ENCODE data around the gene PRX.

The PRX gene

GRCh38 chr19:40357640-40358039 lies 55.5 kb downstream of the PRX start:
- H3K36me3 ChIP-seq (ENCODE audit: insufficient read depth, low read length) = peaks cover 2% of the 10 kb centered on the region; the same call in 1 of the 2 replicates
- H3K27ac ChIP-seq (ENCODE audit: low read depth, low read length) = no peak overlapping the region
- H3K4me1 ChIP-seq (ENCODE audit: insufficient read depth, low read length) = no peaks in the 10 kb centered on the region
- no peak overlapping the region for H3K4me3 ChIP-seq (ENCODE audit: low read length)
- no peaks in the 10 kb centered on the region for H3K9me3 ChIP-seq (ENCODE audit: insufficient read depth, low read depth, low read length)
- H3K9ac ChIP-seq (ENCODE audit: low read depth, low read length) = no peak overlapping the region
- 98% methylated on average over 2 of the region's 3 CpGs for WGBS
- no peaks in the 10 kb centered on the region for H3K27me3 ChIP-seq (ENCODE audit: insufficient read depth, low read length)

DNA sequence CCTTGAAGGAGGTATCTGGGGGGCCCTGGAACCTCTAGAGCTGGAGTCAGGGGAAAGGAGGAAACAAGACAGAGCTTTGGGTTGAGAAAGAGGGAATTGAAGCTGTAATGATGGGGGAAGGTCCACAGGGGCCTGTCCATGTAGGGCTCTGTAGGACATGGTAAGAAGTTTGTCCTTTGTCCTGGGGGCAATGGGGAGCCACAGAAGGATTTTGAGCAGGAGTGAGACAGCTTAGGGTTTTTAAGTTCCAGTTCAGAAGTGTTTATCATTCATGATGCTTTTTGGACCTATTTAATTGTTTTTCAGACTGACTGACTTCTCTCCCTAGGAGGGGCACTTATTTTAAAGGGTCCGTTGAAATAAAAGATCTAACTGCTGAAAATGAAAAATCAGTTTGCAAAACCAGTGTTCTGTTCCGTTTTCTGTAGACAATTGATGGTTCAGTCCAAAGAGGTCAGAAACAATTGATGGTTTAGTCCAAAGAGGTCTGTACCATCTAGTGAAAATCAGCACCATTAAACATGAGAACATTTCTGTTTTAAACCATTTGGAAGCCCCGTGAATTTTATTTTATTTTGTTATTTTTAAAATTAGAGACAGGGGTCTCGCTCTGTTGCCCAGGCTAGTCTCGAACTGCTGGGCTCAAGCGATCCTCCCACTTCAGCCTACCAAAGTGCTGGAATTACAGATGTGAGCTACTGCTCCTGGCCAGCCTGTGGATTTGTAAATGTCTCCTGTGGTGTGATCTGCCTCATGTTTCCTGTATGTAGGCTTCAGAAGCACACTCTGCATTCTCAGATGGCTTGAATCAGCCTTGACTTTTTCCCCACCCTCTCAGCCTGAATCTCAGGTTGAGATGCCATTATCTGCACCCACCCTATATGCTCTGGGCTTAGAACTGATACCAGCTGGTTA lies 56.2 kb downstream of the PRX start:
- Histone ChIP-seq H3K4me3 (ENCODE audit: low read length) (no peak overlapping the region), H3K9ac (ENCODE audit: low read depth, low read length) (no peak overlapping the region), H3K9me3 (ENCODE audit: insufficient read depth, low read depth, low read length) (no peaks in the 10 kb centered on the region), H3K4me1 (ENCODE audit: insufficient read depth, low read length) (no peaks in the 10 kb centered on the region), H3K36me3 (ENCODE audit: insufficient read depth, low read length) (peaks cover 2% of the 10 kb centered on the region; the same call in 1 of the 2 replicates), H3K27ac (ENCODE audit: low read depth, low read length) (no peak overlapping the region), H3K27me3 (ENCODE audit: insufficient read depth, low read length) (no peaks in the 10 kb centered on the region)
- WGBS = 90% methylated on average over 5 of the region's 6 CpGs

GRCh38 chr19:40355975-40356680 lies 57.0 kb downstream of the PRX start:
- Histone ChIP-seq H3K27ac (ENCODE audit: low read depth, low read length) (no peak overlapping the region), H3K4me1 (ENCODE audit: insufficient read depth, low read length) (no peaks in the 10 kb centered on the region), H3K9me3 (ENCODE audit: insufficient read depth, low read depth, low read length) (no peaks in the 10 kb centered on the region), H3K36me3 (ENCODE audit: insufficient read depth, low read length) (peaks cover 2% of the 10 kb centered on the region; the same call in 1 of the 2 replicates), H3K27me3 (ENCODE audit: insufficient read depth, low read length) (no peaks in the 10 kb centered on the region), H3K9ac (ENCODE audit: low read depth, low read length) (no peak overlapping the region), H3K4me3 (ENCODE audit: low read length) (no peak overlapping the region)
- 90% methylated on average over 9 of the region's 9 CpGs for WGBS

GRCh38 chr19:40348961-40349507 lies 64.1 kb downstream of the PRX start:
- Histone ChIP-seq H3K4me3 (ENCODE audit: low read length) (peak overlapping the region; percentile 89), H3K36me3 (ENCODE audit: insufficient read depth, low read length) (no peaks in the 10 kb centered on the region), H3K9ac (ENCODE audit: low read depth, low read length) (peak overlapping the region; percentile 67; the same call in 1 of the 2 replicates), H3K9me3 (ENCODE audit: insufficient read depth, low read depth, low read length) (no peaks in the 10 kb centered on the region), H3K4me1 (ENCODE audit: insufficient read depth, low read length) (peaks cover 7% of the 10 kb centered on the region; the same call in 1 of the 2 replicates), H3K27ac (ENCODE audit: low read depth, low read length) (no peak overlapping the region), H3K27me3 (ENCODE audit: insufficient read depth, low read length) (no peaks in the 10 kb centered on the region)
- 16% methylated on average over 17 of the region's 17 CpGs for WGBS

- under 1% methylated on average over 70 of the region's 77 CpGs for WGBS
- no peaks in the 10 kb centered on the region for H3K9me3 ChIP-seq (ENCODE audit: insufficient read depth, low read depth, low read length)
- peak within 1 kb of the TSS; percentile 89 for H3K4me3 ChIP-seq (ENCODE audit: low read length)
- H3K27me3 ChIP-seq (ENCODE audit: insufficient read depth, low read length) = no peaks in the 10 kb centered on the region
- no peak within 1 kb of the TSS for H3K27ac ChIP-seq (ENCODE audit: low read depth, low read length)
- H3K36me3 ChIP-seq (ENCODE audit: insufficient read depth, low read length) = no peaks in the 10 kb centered on the region
- peaks cover 7% of the 10 kb centered on the region; the same call in 1 of the 2 replicates for H3K4me1 ChIP-seq (ENCODE audit: insufficient read depth, low read length)
- H3K9ac ChIP-seq (ENCODE audit: low read depth, low read length) = peak within 1 kb of the TSS; percentile 67; the same call in 1 of the 2 replicates
Measured at GRCh38 chr19:40348125-40348913, 64.9 kb downstream of the PRX start, which contains the start of the genes C19orf47 and PLD3. TSS of gene C19orf47 (minus strand) at chr19:40348397. CDS start at chr19:40341857, 6,540 bp downstream. TSS of gene PLD3 (plus strand) at chr19:40348695. CDS start at chr19:40366484, 17,789 bp downstream.

- Histone ChIP-seq H3K9ac (ENCODE audit: low read depth, low read length) (no peak overlapping the region), H3K27ac (ENCODE audit: low read depth, low read length) (no peak overlapping the region), H3K9me3 (ENCODE audit: insufficient read depth, low read depth, low read length) (no peaks in the 10 kb centered on the region), H3K36me3 (ENCODE audit: insufficient read depth, low read length) (peaks cover 8% of the 10 kb centered on the region; the same call in 1 of the 2 replicates), H3K4me3 (ENCODE audit: low read length) (no peak overlapping the region), H3K4me1 (ENCODE audit: insufficient read depth, low read length) (peaks cover 7% of the 10 kb centered on the region; the same call in 1 of the 2 replicates), H3K27me3 (ENCODE audit: insufficient read depth, low read length) (no peaks in the 10 kb centered on the region)
- WGBS = 92% methylated on average over 7 of the region's 7 CpGs
Measured at GRCh38 chr19:40344422-40344821, 68.8 kb downstream of the PRX start.
